ENCODE results near the gene KAT6B.

KAT6B gene

DNA sequence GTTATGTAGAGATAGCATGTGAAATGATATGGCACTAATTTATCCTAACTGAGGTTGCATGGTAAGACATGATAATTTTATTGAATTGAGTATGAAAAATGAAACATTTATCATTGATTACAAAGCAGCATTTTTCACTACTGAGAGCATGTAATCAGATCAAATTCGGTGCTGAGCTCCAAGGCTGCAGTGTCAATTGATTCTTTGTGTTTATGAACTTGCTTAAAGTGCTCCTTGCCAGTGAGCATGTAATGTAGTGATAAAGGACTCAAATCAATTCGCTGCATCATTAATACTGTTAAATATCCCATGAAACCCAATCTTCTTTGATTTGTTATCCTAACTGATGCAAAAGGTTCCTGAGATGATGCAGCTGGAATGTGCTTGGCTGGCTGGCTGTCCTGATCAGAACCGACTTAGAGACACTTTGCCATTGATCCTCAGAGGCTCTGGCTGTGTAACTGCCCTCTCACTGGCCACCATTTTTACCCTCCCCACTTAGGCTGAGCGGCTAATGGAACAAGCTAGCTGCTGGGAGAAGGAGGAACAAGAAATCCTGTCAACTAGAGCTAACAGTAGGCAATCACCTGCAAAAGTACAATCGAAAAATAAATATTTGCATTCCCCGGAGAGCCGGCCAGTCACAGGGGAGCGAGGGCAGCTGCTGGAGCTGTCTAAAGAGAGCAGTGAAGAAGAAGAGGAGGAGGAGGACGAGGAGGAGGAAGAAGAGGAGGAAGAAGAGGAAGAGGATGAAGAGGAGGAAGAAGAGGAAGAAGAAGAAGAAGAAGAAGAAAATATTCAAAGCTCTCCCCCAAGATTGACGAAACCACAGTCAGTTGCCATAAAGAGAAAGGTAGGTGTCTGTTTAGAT lies 195.2 kb downstream of the KAT6B start:
- TF ChIP-seq, protein P1, sequence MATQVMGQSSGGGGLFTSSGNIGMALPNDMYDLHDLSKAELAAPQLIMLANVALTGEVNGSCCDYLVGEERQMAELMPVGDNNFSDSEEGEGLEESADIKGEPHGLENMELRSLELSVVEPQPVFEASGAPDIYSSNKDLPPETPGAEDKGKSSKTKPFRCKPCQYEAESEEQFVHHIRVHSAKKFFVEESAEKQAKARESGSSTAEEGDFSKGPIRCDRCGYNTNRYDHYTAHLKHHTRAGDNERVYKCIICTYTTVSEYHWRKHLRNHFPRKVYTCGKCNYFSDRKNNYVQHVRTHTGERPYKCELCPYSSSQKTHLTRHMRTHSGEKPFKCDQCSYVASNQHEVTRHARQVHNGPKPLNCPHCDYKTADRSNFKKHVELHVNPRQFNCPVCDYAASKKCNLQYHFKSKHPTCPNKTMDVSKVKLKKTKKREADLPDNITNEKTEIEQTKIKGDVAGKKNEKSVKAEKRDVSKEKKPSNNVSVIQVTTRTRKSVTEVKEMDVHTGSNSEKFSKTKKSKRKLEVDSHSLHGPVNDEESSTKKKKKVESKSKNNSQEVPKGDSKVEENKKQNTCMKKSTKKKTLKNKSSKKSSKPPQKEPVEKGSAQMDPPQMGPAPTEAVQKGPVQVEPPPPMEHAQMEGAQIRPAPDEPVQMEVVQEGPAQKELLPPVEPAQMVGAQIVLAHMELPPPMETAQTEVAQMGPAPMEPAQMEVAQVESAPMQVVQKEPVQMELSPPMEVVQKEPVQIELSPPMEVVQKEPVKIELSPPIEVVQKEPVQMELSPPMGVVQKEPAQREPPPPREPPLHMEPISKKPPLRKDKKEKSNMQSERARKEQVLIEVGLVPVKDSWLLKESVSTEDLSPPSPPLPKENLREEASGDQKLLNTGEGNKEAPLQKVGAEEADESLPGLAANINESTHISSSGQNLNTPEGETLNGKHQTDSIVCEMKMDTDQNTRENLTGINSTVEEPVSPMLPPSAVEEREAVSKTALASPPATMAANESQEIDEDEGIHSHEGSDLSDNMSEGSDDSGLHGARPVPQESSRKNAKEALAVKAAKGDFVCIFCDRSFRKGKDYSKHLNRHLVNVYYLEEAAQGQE (IDR thresholded peaks at IDR 0.05; ENCODE audit: insufficient read depth in 1 of 2, low read depth in 2 of 2, low read length in 2 of 2): no peak
- TF ChIP-seq SIN3A (IDR thresholded peaks at IDR 0.05; ENCODE audit: borderline replicate concordance, insufficient read depth, low read length) (no peak), POLR2AphosphoS5 (IDR thresholded peaks at IDR 0.05; ENCODE audit: low read depth, low read length) (no peak), TAF1 (IDR thresholded peaks at IDR 0.05; ENCODE audit: borderline replicate concordance, insufficient read depth, low read length) (no peak)

DNA sequence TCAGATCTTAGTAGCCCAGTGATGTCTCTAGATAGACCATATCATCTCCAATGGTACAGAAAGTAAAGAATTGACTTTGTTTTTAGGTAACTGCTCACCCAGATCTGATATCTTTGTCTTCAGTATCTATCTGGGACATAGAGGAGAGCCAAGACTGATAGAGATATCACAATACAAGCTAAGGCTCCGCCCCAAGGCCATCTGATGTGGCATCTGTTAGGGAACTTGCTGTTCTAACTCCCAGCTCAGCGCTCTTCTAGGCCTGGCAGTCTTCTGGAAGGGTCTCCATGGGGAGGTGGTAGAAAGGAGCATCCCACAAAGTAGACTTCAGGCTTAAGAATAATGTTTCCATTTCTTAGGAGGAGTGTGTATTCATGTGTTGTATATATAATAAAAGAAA lies 196.7 kb downstream of the KAT6B start:
- no peak for TF ChIP-seq POLR2AphosphoS5 (IDR thresholded peaks at IDR 0.05; ENCODE audit: low read depth, low read length)

DNA sequence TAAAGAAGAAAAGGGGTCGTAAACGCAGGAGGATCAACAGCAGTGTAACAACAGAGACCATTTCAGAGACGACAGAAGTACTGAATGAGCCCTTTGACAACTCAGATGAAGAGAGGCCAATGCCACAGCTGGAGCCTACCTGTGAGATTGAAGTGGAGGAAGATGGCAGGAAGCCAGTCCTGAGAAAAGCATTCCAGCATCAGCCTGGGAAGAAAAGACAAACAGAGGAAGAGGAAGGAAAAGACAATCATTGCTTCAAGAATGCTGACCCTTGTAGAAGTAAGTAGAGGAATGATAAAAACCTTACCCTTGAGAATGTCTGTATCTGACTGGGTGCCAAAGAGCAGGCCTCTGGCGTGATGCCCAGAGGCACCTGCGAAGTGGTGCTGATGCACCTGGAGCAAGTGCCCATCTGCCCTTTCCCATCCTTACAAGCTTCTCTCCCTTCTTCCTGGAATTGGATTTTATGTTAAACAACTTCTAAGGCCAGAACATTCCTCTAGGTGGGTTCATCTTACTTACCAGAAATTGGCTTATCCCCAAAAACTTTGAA lies 198.6 kb downstream of the KAT6B start:
- TF ChIP-seq SIN3A (IDR thresholded peaks at IDR 0.05; ENCODE audit: borderline replicate concordance, insufficient read depth, low read length): no peak

DNA sequence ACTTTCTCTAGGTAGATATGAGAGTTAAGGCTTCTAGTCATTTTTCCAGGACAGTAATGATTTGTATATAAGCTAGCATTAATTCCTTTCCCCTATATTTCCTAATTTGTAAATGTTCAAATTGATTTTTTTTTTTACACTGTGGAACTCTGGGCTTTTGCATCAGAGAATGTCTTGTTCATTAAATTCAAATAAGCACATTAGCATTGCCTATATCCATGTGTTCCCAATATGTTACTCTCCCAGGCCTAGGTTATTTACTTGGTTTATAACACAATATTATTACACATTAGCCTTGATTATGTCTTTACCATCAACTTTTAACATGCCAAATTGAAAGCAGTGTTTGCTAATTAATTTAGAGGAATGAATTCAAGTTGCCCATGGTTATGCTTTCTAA lies 201.6 kb downstream of the KAT6B start:
- TF ChIP-seq SIN3A (IDR thresholded peaks at IDR 0.05; ENCODE audit: borderline replicate concordance, insufficient read depth, low read length) (no peak), TAF1 (IDR thresholded peaks at IDR 0.05; ENCODE audit: borderline replicate concordance, insufficient read depth, low read length) (no peak), FOXP2 (optimal IDR thresholded peaks at IDR 0.05; ENCODE audit: borderline replicate concordance, extremely low read depth, extremely low read length, insufficient read depth) (no peak), POLR2AphosphoS5 (IDR thresholded peaks at IDR 0.05; ENCODE audit: low read depth, low read length) (no peak)
- TF ChIP-seq, protein P1 (IDR thresholded peaks at IDR 0.05; ENCODE audit: insufficient read depth in 1 of 2, low read depth in 2 of 2, low read length in 2 of 2): no peak

DNA sequence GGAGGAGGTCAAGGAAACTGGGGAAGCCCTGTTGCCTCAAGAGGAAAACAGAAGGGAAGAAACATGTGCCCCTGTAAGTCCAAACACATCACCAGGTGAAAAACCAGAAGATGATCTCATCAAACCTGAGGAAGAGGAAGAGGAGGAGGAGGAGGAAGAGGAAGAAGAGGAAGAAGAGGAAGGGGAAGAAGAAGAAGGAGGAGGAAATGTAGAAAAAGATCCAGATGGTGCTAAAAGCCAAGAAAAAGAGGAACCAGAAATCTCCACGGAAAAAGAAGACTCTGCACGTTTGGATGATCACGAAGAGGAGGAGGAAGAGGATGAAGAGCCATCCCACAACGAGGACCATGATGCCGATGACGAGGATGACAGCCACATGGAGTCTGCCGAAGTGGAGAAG lies 202.3 kb downstream of the KAT6B start:
- no peak for TF ChIP-seq FOXP2 (optimal IDR thresholded peaks at IDR 0.05; ENCODE audit: borderline replicate concordance, extremely low read depth, extremely low read length, insufficient read depth)
- TF ChIP-seq, protein P1 (IDR thresholded peaks at IDR 0.05; ENCODE audit: insufficient read depth in 1 of 2, low read depth in 2 of 2, low read length in 2 of 2): no peak
- no peak for TF ChIP-seq TAF1 (IDR thresholded peaks at IDR 0.05; ENCODE audit: borderline replicate concordance, insufficient read depth, low read length)
- TF ChIP-seq POLR2AphosphoS5 (IDR thresholded peaks at IDR 0.05; ENCODE audit: low read depth, low read length): no peak
- no peak for TF ChIP-seq SIN3A (IDR thresholded peaks at IDR 0.05; ENCODE audit: borderline replicate concordance, insufficient read depth, low read length)

DNA sequence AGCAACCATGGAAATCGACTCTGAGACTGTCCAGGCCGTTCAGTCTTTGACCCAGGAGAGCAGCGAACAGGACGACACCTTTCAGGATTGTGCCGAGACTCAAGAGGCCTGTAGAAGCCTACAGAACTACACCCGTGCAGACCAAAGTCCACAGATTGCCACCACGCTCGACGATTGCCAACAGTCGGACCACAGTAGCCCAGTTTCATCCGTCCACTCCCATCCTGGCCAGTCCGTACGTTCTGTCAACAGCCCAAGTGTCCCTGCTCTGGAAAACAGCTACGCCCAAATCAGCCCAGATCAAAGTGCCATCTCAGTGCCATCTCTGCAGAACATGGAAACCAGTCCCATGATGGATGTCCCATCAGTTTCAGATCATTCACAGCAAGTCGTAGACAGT lies 203.0 kb downstream of the KAT6B start:
- TF ChIP-seq SIN3A (IDR thresholded peaks at IDR 0.05; ENCODE audit: borderline replicate concordance, insufficient read depth, low read length): no peak
- no peak for TF ChIP-seq FOXP2 (optimal IDR thresholded peaks at IDR 0.05; ENCODE audit: borderline replicate concordance, extremely low read depth, extremely low read length, insufficient read depth)
